Astrocyte of the hippocampus (primary cell): ENCODE data around the gene ZBTB47.

ENCODE experiments used
- DNase-seq: peaks from one replicate; pipeline ENCODE4 v3.0.0; 2011; ENCODE audit warnings: low read depth, low spot score

Gene ZBTB47

DNA sequence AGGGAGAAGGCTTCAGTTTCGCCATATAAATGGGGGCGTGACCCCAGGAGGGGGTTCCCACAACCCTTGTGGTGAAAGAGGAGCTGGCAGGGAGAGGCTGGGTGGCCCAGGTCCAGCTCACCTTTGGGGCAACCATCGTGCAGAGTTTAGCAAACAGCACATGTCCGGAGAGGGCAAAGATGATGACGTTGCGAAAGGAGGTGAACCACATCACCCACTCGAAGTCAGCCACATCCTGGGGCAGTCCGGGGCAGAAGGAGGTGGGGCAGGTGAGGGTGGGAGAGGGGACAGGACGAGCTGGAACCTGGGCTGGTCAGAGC lies 45.4 kb downstream of the ZBTB47 start:
- no peak for DNase-seq

DNA sequence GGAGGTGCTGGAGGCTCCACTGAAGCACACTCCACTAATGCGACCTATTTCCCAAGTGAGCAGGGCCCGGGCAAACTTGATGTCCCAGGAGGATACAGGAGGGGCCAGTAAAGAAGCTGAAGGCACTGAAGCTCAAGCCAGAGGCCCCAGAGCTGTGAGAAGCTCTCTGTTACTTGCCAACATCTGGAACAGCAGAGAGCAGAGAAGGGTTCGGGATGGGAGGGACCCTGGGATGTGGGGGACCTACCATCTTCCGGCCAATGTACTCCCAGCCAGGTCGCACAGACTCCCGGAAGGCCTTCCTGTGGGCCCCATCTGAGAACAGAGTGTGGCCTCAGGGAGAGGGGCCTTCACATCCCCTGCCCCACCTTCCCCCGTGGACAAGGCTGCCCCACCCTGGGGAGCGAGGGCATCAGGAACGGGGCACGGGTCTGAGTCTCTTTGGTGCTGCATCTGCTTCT lies 46.0 kb downstream of the ZBTB47 start:
- no peak for DNase-seq

DNA sequence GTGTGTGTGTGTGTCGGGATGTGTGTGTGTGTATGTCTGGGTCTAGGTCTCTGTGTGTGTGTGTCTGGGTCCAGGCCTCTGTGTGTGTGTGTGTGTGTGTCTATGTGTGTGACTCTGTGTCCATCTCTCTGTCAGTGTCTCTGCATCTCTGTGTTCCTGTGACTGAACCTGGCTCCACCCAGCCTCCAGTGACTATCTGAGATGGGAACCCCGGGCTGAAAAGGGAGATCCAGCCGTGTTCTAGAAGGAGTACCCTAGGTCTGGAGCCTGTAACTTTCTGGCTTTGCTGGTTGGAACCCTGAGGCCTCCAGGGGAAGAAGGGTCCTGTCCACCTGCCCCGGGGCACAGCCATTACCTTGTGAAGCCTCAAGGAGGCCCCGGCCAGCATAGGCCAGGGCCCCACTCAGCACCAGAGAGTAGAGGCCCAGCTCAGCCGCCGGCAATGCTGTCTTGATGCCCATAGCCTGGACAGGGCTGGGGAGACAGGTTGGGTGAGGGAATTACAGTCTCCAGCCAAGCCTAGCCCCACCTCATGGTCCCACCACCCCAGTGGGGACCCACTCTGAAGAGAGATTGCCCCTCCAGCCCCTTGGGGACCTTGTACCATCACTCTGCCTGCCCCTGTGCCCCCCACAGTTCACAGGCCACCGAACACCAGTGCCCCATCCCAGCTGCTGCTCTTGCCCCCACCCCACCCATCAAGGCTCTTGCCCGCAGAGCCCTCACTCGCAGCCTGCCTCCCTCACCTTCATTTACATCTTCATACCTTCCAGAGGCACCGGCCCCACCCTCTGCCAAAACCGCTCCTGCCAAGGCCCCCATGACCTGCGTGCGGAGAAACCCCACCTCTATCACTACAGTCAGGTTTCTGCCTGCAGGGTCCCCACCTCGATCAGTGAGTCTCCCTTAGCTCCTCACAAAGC lies 47.1 kb downstream of the ZBTB47 start:
- DNase-seq, result no peak

DNA sequence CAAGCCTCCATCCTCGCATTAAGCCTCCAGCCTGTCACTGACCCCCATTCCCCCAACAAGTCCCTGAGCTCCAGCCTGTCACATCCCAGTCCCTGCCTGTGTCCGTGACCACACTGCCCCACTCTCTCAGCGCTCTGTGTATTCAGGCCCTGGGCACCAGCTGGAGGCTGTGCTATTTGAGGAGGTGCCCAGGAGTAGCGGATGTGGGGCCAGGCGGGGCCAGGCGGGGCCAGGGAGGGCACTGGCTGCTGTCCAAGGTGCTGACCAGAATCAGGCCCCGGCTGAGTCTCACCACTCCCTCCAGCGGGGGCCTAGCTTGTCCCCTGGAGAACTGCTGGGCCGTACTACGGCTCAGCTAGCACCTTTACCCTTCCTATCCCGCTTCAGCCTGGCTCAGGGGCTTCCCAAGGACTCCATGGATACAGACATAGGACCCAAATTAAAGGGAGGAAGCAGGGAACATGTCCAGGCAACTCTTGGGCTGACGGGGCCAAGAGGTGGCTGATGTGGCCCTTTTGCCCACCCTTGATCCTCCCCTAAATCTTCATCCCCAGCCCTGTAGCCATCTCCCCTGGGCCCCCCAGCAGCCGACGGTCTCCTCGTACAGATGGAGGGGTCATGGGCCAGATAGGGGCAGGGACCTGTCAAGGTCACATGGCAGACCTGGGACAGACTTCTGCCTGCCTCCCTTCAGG lies 48.0 kb downstream of the ZBTB47 start:
- DNase-seq, result peak; percentile 73

DNA sequence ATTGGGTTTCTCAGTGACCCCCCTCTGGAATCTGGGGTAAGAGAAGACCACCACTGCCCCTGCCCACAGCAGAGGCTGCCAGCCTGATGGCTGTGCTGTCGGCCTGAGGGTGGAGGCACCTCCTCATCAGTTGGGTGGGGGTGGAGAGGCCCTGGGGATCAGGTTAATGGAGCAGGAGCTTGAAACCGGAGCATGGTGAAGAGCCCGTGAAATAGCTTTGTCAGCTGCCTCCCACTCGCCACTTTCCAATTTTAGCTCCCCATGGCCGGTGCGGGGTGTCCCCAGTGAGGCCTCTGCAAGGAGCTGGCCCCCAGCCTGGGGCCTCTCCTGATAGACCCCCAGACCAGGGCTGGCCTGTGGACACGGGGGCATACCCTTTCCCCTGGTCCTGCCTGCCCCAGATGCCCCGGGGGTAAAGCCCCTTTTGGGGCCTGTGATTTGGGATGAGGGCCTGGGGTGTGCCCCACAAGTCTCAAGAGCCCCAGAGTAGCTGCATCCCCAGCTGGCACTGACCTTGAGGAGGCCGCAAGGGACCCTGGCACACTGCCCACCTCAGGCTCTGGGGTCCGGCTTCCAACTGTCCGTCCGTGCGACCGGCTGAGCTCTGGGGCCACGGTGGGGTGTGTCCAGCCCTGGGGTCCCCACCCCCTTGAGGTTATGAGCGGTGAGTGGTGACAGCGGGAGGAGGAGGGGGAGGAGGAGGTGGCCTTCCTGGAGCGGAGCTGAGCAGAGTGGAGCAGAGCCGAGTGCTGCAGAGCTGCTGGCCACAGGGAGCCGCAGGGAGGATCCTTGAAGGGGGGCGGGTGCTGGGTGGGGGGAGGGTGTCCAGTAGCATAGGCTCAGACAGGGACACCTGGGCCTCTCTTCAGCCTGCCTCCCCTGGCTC lies 48.8 kb downstream of the ZBTB47 start, which contains the start of gene HHATL:
Gene HHATL (minus strand): TSS at position 733 of the 886 bp plus-strand sequence. CDS start 1,972 bp downstream, outside the sequence.
- no peak for DNase-seq

DNA sequence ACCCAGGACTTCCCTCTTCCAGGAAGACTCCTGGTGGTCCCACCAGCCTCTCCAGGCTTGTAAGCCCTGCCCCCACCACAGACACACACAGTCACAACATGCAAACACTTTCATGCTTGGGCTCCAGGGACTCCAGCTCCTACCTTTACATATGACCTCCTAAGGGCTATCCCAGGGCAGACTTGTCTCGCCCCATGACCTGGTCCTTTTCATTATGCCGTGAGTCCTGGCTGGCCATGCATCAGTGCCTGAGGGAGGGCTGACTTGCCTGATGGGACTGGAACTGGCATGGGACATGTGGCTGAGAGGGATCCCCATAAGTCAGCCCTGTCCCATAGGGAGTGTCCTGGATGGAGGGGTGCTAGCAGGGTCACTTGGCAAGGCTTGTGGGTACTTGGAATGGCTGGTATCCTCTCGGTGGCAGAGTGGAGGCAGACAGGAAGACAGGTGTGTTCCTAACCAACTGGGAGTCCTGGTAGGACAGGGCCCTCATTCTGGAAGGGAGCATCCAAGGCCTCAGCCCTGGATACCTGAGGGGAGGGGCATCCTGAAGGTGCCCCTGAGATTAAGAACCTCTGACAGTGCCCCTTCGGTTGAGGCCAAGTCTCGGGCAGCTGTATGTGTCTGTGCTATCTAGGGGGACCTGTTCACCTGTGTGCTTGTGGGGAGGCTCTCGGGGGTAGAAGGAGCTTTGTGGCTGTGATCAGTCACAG lies 49.6 kb downstream of the ZBTB47 start:
- DNase-seq, result no peak

DNA sequence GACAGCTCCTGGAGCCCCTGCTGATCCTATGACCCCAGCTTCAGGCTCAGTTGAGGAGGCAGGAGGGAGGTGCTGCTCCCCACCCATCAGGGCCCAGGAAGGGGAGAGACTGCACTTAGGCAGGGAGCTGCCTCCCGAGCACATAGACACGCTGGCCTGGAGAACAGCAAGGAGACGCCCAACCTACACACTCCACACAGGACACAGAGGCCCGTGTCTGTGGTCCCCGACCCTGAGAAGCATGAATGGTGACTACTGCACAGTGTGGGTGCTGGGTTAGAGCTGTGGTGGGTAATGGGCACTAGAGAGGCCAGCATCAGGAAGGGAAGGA lies 50.2 kb downstream of the ZBTB47 start:
- no peak for DNase-seq

DNA sequence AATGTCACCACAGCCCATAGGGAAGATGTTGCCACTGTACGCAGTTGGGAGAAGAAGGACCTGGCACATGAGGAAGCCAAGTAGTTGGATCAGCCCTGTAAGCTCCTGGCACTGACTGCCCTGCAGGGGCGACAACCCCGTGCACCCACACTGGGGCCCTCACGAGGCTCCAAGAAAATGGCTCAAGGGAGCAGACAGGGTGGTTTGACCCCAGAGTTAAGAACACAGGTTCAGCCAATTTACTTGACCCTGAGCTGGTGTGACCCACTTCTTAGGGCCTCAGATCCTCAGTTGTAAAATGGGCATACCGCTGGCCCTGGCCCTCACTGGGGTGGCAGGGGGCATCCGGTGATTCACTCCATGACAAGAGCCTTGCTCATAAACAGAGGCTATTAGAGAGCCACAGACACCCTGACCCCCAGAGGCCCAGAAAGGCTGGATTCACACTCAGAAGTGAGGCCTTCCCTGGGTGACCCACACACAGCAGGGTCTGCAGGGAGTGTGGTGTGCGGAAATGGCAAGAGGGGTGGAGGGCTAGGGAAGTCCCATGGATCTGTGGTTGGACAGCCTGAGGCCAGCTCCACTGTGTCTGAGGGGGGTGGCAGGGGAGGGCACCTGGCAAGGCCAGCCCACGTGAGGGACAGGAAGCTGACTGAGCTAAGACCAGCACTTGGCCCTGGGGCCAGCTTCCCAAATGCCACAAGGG lies 50.8 kb downstream of the ZBTB47 start:
- no peak for DNase-seq

DNA sequence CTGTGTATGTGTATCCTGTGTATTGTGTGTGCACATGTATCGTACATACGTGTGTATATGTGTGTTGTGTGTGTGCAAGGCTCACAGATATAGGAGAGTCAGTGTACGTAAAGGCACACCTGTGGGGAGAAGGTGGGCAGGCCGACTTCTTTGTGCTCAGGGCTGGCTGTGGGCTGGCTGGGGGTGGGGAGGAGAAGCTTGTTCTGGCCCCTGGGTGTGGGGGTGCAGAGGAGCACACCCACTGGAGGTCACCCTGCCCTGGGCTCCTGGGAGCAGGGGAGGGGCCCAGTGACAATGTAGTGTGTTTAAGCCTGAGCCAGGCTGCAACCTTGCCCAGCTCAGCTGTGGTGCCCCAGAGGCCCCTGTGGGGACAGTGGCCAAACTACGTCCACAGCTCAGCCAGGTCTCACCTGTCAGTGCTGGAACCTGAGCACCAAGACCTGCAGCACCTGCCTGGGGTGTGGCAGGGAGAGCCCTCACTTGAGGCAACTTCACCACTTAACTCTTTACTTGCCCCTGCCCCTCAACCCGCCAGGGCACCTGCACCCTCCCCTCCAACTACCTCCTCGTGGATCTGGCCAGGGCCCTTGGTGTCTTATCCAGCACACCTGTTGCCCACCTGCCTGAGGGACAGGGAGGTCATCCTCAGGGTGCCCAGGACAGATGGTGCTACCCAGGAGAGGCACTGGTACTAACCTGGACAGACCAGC lies 51.7 kb downstream of the ZBTB47 start:
- no peak for DNase-seq

DNA sequence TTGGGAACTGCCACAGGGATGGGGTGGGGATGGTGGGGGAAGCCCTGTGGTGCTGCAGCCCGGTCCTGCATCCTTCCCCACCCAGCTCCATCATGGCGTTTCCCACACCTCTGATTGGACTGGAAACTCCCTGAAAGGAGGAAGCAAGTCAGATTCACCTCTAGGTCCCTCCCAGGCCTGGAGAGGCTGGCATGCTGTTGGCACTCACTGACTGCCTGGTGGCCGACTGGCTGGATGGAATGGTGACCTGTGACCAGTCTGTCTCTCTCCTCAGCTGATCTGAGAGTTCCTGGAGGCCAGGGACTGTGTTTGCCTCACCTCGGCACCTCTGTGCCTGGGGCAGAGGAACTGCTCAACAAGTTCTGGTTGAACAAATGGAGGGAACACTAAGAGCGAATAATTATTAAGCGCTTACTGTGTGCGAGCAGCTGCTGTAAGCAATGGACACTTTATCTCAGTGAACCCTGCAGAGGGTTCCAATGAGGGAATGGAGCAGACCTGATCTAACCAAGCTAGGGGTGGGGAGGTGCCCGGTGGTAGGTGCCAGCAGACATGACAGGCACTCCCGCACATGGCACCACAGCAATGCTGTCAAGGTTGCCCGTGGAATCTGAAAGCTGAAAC lies 52.6 kb downstream of the ZBTB47 start:
- DNase-seq, result no peak

DNA sequence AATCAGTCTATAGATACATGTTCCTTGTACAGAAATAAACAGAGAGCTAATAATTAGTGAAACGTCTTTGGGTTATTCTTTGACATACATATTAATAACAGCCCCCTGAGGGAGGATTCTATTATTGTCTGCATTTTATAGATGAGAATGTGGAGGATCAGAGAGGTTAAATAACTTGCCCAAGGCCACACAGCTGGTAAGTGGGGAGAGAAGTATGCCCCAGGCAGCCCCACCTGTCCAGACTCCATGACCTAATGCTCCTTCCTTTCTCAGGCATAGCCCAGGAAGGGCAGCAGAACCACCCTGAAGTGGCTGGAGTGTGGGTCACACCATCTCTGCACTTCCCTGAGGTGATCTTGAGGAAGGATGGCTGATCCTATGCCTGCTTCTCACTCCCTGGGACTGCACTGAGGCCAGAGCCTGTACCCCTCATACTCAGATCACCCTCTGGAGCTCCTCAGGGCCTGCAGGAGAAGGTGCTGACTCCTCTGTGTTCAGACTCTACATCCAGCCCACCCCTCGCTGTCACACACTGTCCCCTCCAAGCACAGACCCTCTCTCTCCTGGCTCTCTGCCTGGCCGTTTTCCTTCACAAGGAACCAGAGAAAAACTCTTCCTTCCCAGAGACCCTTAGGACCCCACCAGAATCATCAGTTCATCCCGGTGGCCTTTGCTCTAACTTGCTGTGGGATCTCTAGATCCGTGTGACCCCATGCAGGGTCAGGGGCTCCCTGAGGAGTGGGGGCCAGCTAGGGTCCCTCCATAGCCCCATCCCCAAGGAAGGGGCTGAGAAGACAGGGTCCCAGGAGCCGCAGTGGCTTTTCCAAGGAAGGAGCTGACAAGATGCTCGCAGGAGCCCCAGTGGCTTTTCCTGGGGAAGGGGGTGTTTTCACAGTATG lies 53.5 kb downstream of the ZBTB47 start:
- DNase-seq, result no peak

DNA sequence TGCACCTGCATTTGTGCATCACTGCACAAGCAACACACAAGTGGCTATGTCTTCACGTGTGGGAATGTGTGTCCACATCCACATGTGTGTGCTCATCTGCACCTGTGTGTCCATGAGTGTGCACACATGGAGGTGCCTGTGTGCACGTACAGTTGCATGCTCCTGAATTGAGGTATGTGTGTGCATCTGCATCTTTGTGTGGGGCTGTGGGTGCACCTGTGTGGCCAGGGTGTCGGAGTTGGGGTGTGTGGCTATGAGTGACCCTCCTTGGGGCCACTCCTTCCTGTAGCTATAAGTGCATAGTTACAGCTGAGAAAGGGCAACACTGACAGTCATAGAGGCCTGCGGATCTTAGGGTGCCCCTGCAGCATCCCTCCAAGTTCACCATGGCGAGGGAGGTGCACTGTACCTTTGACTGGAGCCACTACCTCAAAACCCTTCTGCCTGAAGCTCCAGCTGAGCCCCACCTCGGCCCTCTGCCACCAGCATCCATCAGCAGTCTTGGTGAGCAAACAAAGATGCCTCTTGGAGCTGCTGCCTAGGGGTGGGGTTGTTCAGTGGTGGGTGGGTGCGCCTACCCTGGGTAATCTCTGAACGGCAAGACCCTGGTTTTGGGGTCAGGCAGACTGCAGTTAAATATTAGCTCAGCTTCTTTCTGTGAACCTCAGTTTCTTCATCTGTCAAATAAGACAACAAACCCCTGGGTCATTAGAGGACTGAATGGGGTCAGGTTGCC lies 54.3 kb downstream of the ZBTB47 start:
- DNase-seq, result no peak

DNA sequence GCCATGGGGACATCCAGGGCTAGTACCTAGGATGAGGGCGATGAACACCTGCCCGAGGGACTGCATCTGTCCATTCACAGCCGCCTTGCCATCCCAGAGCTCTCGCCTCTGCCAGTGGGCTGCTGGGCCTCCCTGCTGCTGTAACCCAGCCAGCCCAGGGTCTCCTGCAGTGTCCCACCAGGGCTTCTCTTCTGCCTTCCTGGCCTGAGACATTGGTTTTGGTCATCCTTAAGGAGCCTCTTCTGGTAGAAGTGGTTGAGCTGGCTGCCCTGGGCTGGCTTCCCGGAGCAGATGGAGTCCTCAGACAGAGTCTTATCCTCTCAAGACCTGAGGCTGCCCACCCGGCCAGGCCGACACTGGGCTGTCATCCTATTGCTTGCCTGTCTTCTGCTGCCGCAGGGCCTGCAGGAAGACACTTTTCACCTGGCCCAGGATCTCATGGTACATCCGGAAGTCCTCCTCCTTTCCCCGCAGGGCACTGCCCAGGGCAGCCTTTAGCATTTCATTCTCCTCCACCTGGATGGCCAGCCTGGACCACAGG lies 55.2 kb downstream of the ZBTB47 start:
- no peak for DNase-seq

DNA sequence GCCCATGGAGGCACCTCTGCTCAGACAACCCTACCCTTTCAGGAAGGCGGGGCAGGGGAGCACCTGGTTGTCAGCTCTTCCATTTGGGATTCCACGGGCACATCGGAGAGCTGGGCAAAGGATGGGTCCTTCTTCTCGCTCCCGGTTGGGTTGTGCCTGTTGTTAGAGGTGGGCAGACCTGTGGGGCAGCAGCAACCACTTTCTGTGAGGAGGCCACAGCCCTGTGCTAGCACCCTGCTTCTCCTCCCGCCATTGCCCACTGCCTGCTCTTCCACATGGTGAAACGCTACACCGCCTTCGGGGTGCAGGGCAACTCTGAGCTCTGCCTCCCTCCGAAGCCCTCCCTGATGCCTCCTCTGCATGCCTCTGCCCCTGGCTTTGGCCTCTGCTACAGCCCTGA lies 56.1 kb downstream of the ZBTB47 start:
- no peak for DNase-seq

DNA sequence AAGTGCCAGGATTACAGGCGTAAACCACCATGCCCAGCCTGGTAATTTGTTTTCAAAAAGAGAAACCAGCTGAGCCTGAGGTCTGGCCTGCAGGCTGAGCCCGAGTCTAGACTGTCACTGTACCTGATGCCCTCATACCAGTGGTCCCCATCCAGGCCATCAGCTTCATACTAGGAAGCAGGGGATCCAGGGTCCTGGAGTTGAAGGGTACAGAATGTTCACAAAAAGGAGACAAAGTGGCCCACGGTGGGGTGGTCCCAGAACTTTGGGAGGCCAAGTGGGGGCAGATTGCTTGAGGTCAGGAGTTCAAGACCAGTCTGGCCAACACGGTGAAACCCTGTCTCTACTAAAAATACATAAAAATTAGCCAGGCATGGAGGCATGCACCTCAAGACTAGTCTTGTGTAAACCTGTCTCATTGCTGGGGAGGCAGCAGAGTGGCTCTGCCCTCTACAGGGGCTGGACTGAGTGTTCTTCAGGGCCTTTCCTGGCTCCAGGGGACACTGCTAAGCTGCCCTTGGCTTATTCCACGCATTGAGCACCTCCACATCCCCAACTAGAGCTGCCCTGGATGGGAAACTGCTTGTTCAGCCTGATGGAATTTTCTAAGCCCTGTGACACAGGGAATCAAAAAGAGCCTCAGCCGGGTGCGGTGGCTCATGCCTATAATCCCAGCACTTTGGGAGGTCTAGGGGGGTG lies 57.0 kb downstream of the ZBTB47 start:
- DNase-seq, result no peak

DNA sequence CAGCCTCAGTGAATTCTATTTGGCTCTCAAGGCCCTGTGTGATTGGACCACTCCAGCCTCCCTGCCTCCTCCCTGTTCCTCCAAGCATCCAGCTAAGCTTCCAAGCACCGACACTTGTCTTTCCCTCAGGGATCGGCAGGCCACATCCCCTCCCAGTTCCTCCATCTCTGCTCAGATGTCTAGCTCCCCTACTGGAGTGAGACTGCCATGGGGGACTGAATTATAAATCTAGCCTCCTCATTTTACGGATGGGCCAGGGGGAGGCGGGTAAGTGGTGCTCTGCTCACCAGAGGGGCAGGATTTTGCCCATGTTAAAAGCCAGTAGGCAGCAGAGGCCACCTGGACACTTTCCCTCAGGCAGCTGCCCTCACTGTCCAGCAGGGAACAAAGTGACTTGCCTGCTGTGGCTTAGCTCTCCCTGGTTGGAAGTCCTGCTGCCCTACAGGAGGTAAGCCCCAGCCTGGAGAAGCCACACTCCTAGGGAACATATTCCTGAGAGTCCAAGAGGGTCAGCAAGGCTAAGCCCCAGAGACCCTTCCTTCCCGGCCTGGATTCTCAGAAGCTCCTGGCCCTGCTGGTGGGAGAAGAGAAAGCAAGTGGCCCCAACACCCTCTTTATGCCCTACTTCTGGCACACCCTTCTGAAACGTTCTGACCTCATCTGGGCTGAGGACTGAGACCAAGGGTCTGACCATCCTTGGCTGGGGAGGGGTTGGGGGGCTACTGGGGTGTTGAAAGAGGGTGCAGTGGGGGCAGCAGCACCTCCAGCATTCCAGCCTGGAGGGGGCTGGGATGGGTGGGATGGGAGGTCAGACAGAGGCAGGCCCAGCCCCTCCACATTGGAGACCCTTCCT lies 58.2 kb downstream of the ZBTB47 start:
- no peak for DNase-seq
